Amygdala (tissue), 56 donors: Measurements from ENCODE around the gene LSM2.

Source experiments
- DNase-seq, 56 donors: peaks; one replicate each; lab custom pipeline; 2025; lab: John Stamatoyannopoulos, UW

The LSM2 gene

GRCh38 chr6:31762356-31762755 lies 44.4 kb downstream of the LSM2 start, which contains the start of gene SAPCD1:
SAPCD1 (plus strand) TSS chr6:31762656; CDS start chr6:31763055, 399 bp downstream.
- DNase-seq = no peak

DNA sequence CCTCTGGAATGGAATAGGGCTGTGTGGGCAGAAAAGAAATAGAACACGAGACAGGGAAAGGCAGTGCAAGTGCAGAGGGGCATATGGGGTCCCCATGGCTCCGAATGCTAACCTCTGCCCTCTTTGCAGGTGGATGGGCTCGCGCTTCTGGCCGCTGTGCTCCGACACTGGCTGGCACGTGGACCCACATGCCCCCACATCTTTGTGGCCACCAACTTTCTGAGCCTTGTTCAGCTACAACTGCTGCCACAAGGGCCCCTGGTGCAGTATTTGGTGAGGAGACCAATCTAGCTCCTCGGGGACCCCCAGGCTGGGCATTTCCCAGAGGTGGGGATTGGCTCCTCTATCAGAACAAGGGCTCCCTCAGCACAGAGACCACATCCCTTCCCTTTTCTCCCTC lies 45.4 kb downstream of the LSM2 start:
- no peak for DNase-seq

DNA sequence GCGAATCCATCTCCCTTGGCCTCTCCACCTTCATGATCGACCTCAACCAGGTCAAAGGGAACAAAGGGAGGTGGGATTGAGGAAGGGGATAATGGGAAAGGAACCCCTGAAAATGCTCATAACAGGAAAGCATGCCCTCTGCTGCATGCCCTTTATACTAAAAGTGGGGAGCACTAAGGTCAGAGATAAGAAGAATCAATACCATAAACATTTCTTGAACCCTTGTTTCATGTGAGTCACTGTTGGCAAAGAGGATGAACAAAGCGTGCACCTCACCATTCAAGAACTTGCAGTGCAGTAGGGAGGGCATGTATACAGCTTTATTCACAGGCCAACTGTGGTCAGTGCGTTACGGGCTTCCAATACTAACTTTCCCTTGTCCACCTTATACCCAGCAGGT lies 46.0 kb downstream of the LSM2 start:
- DNase-seq = no peak

DNA sequence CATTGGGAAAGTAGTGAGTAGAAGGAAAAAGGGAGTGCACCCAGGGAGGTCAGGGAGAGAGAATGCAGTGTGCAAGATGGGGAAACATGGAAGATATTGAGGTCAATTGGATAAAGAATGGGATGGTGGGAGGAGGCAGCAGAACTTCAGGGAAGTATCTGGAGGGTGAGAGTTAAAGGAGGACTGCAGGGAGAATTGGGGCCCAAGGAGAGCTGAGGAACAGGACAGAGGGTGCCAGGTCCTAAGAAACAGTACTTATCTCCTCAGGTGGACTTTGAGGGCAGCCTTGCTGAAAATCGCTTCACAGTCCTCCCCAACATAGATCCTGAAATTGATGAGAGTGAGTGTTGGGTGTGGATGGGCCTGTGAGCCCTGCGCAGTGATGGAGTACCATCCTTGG lies 48.5 kb downstream of the LSM2 start:
- no peak for DNase-seq

GRCh38 chr6:31752739-31753319 lies 53.9 kb downstream of the LSM2 start:
- DNase-seq = no peak

DNA sequence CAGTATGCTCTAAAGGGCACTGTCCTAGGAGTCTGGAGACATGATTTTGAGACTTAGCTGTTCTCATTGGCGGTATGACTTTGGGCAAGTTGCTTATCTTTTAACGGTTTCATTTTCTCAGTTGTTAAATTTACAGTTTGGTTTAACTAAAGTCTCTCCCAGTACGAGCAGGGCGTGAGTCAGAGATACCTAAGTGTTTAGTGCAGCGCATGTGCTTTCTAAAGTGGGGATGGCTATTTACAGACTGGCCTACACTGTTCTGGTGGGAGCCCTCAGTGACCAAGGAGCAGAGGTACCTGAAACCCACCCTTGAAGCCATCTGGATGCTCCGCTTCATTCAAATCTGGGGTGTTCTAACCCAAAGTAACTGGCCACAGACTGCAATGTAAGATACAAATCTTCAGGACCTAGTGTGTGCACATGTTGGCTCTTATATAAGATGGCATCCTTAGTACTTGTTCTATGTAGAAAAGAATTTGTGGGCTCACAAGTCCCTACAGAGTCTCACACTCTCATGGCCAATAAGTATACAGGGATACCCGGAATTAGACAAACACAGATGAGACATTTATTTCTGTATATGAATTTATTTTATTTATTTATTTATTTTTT lies 56.2 kb downstream of the LSM2 start:
- no peak for DNase-seq

DNA sequence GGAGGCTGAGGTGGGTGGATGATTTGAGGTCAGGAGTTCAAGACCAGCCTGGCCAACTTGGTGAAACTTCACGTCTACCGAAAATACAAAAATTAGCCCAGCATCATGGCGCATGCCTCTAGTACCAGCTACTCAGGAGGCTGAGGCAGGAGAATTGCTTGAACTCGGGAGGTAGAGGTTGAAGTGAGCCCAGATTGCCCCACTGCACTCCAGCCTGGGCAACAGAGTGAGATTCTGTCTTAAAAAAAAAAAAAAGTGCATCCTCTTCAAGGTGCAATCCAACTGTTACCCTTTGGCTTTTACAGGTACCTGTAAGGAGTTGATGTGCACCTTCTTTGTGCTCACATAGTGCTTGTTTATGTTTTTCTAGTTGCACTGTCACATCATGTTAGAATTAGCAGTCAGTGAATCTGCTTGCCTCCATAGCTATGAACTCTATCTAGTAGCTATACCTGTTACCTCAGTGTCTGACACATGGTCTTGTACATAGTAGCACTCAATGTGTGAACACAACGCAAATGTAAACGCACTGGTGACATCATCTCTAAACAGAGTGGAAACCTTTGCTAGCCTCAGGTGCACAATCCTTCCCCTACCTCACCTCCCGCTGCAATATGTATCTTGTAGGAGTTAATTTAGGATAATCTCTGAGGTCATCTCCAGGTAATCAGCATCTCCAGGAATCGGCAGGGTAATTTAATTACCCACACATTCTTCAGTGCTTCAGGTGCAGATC lies 57.3 kb downstream of the LSM2 start:
- no peak for DNase-seq
